Ammon's horn (tissue), 1 donor: ENCODE measurements around the gene ORM1.
"Not testable (repeated sequence)": the region's sequence is repeated elsewhere in the genome, so short reads cannot be mapped to it uniquely, and the experiment has no call there.

Experiments
- DNase-seq: peaks from one replicate; pipeline ENCODE4 v3.0.0-alpha.2; 2016; ENCODE audit warnings: low spot score

Gene ORM1

GRCh38 chr9:114308361-114308950 is 14.4 kb upstream of the ORM1 start:
- no peak for DNase-seq

- DNase-seq, result no peak
Observed at GRCh38 chr9:114309096-114309495, 13.8 kb upstream of the ORM1 start.

GRCh38 chr9:114310471-114311450 is 12.1 kb upstream of the ORM1 start:
- no peak for DNase-seq

- DNase-seq, result no peak
Observed at GRCh38 chr9:114311571-114312512, 11.1 kb upstream of the ORM1 start.

GRCh38 chr9:114312513-114312875 is 10.4 kb upstream of the ORM1 start:
- no peak for DNase-seq

- no peak for DNase-seq
Observed at GRCh38 chr9:114313186-114313585, 9.7 kb upstream of the ORM1 start.

- no peak for DNase-seq
Observed at GRCh38 chr9:114314256-114314867, 8.5 kb upstream of the ORM1 start.

GRCh38 chr9:114314881-114315722 is 7.8 kb upstream of the ORM1 start:
- DNase-seq, result no peak

GRCh38 chr9:114315723-114316363 is 7.1 kb upstream of the ORM1 start:
- no peak for DNase-seq

- no peak for DNase-seq
Observed at GRCh38 chr9:114316605-114317230, 6.2 kb upstream of the ORM1 start.

- DNase-seq, result peak; percentile 47
Observed at GRCh38 chr9:114317665-114318357, 5.1 kb upstream of the ORM1 start.

- no peak for DNase-seq
Observed at GRCh38 chr9:114318416-114318815, 4.5 kb upstream of the ORM1 start.

- no peak for DNase-seq
Observed at GRCh38 chr9:114319147-114319546, 3.8 kb upstream of the ORM1 start.

GRCh38 chr9:114320710-114321109 is 2.2 kb upstream of the ORM1 start:
- DNase-seq, result not testable (repeated sequence)

GRCh38 chr9:114321759-114322158 is 1.1 kb upstream of the ORM1 start:
- DNase-seq, result no peak

- not testable (repeated sequence) for DNase-seq
Observed at GRCh38 chr9:114322160-114322818, 609 bp upstream of the ORM1 start.

GRCh38 chr9:114323849-114324248 is 951 bp downstream of the ORM1 start:
- not testable (repeated sequence) for DNase-seq

- no peak for DNase-seq
Observed at GRCh38 chr9:114324492-114324891, 1.6 kb downstream of the ORM1 start.

- not testable (repeated sequence) for DNase-seq
Observed at GRCh38 chr9:114324965-114325364, 2.1 kb downstream of the ORM1 start.
